GM23248 (cell line): Measurements from ENCODE around the gene MTSS2. TPM values are rescaled to one million over a fixed set of nuclear protein-coding genes. Genes with fewer than 3 reads are reported as not detected.

Experiments used
- DNase-seq: peaks from one replicate; pipeline ENCODE4 v3.0.0-alpha.2; 2015
- H2AFZ ChIP-seq: fragments of 200-600 bp; sonication (generic); 2 replicates; pipeline ENCODE4 v1.6.1; 2016; ENCODE audit warnings: antibody characterized with exemption
- H3F3A ChIP-seq: fragments of 200-600 bp; sonication (generic); 2 replicates; pipeline ENCODE4 v1.6.1; 2016; ENCODE audit warnings: mild to moderate bottlenecking, antibody characterized with exemption, mixed run types; ENCODE audit not compliant: insufficient read depth
- H3K27ac ChIP-seq: fragments of 200-600 bp; sonication (generic); 2 replicates; pipeline ENCODE4 v1.5.1; 2016; ENCODE audit warnings: mild to moderate bottlenecking
- H3K27me3 ChIP-seq: fragments of 200-600 bp; sonication (generic); replicated peaks from 2 replicates; pipeline ENCODE4 v1.6.1; 2016; ENCODE audit warnings: mild to moderate bottlenecking; ENCODE audit not compliant: insufficient read depth
- H3K36me3 ChIP-seq: fragments of 200-600 bp; sonication (generic); 2 replicates; pipeline ENCODE4 v1.6.1; 2016; ENCODE audit warnings: low read depth, mild to moderate bottlenecking
- H3K4me1 ChIP-seq: fragments of 200-600 bp; sonication (generic); 2 replicates; pipeline ENCODE4 v1.6.1; 2016; ENCODE audit warnings: mild to moderate bottlenecking; ENCODE audit not compliant: insufficient read depth
- H3K4me2 ChIP-seq: fragments of 200-600 bp; sonication (generic); one replicate; pipeline ENCODE4 v1.6.1; 2016; ENCODE audit warnings: mild to moderate bottlenecking; ENCODE audit not compliant: unreplicated experiment
- H3K4me3 ChIP-seq: fragments of 200-600 bp; sonication (generic); 2 replicates; pipeline ENCODE4 v1.5.1; 2016; ENCODE audit warnings: mild to moderate bottlenecking
- H3K79me2 ChIP-seq: fragments of 200-600 bp; sonication (generic); 2 replicates; pipeline ENCODE4 v1.6.1; 2016; ENCODE audit warnings: mild to moderate bottlenecking; ENCODE audit not compliant: insufficient read depth
- H3K9ac ChIP-seq: fragments of 200-600 bp; sonication (generic); 2 replicates; pipeline ENCODE4 v1.6.1; 2016; ENCODE audit warnings: mild to moderate bottlenecking
- H3K9me2 ChIP-seq: fragments of 200-600 bp; sonication (generic); 2 replicates; pipeline ENCODE4 v1.6.1; 2016; ENCODE audit warnings: mixed run types, mild to moderate bottlenecking, moderate library complexity; ENCODE audit not compliant: insufficient read depth
- H3K9me3 ChIP-seq: fragments of 200-600 bp; sonication (generic); one replicate; pipeline ENCODE4 v1.6.1; 2017; ENCODE audit warnings: low read depth
- H4K20me1 ChIP-seq: fragments of 200-600 bp; sonication (generic); 2 replicates; pipeline ENCODE4 v1.6.0; 2016; ENCODE audit not compliant: insufficient read depth
- EZH2 ChIP-seq: fragments of 200-600 bp; sonication (generic); IDR thresholded peaks from 2 replicates; pipeline ENCODE4 v1.6.1; 2018; ENCODE audit warnings: antibody characterized with exemption, mild to moderate bottlenecking; ENCODE audit not compliant: insufficient read depth, poor library complexity, severe bottlenecking
- EZH2phosphoT487 ChIP-seq: fragments of 200-600 bp; sonication (generic); IDR thresholded peaks from 2 replicates; pipeline ENCODE4 v1.6.1; 2018; ENCODE audit warnings: antibody characterized with exemption, moderate library complexity, mild to moderate bottlenecking, low read depth; ENCODE audit not compliant: insufficient read depth
- WGBS, 2 experiments: methylation state at CpG; one replicate each; pipeline ENCODE4 v1.1.6; 2015 to 2017; ENCODE audit warnings: low lambda C conversion rate in 2 of 2, low coverage in 1 of 2; ENCODE audit errors: missing lambda C conversion rate in 2 of 2; 5-methylcytosine and 5-hydroxymethylcytosine counted together
- in situ Hi-C: fragments of 300-500 bp; cut with MboI; formaldehyde crosslinking; loops from 2 replicates; pipeline ENCODE4 v1.15.0; 2020
- polyA plus RNA-seq: library from polyadenylated mRNA; unstranded; fragments of >200 nt; fragmentation: Nextera tagmentation; extraction: Ambion mirVana; gene quantifications from 2 replicates; pipeline ENCODE4 v1.2.1, GENCODE V29; 2016
- total RNA-seq: library from RNA; depleted of rRNA; stranded (reverse); fragments of >200 nt; shearing (Covaris generic); gene quantifications from 2 replicates; pipeline ENCODE4 v1.2.3, GENCODE V29; 2014

The MTSS2 gene
- total and polyA plus RNA-seq, 2 experiments from 2014 or later: 0.44 to 23.7 TPM

DNA sequence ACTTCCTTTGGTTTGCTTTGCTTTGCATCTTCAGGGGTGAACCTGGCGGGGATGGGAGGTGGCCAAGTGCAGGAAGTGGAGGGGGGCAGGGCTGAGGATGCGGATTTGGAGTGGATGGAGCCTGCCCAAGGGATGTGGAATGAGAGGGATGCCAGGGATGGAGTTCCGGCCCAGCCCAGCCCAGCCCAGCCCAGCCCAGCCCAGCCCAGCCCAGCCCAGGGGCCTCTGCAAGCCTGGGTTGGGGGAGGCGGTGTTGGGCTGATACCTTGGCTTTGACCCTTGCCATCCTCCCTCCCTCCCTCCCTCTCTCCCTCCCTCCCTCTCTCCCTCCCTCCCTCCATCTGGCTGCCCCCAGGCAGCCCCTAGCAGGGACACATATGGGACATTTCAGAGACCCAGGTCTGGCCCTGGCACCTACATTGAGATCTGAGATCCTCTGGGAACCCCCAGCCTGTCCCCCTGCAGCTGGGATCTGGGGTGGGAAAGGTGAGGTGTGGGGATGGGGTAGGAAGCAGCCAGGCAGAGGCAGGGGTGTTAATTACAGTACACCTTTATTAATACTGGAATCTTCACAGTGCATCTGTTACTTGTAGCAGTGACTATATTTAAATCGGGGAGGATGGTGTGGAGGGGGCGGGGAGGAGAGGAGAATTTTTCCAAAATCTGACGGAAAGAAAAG lies 25.0 kb downstream of the MTSS2 start:
- WGBS, 2 experiments: 53 to 60% methylated on average over 6 to 7 of the region's 7 CpGs
- in situ Hi-C loops: no loop called here
- no peak for DNase-seq

GRCh38 chr16:70659953-70660671 lies 25.7 kb downstream of the MTSS2 start:
- H3K9ac ChIP-seq: no peak overlapping the region
- H2AFZ ChIP-seq: no peak overlapping the region
- no peaks in the 10 kb centered on the region for H3K27me3 ChIP-seq
- TF ChIP-seq EZH2 (no peak), EZH2phosphoT487 (no peak)
- H3K79me2 ChIP-seq: no peaks in the 10 kb centered on the region
- H3K9me3 ChIP-seq: no peaks in the 10 kb centered on the region
- DNase-seq: no peak
- H3K27ac ChIP-seq: no peak overlapping the region
- in situ Hi-C loops: no loop called here
- no peaks in the 10 kb centered on the region for H3F3A ChIP-seq
- no peaks in the 10 kb centered on the region for H4K20me1 ChIP-seq
- no peak overlapping the region for H3K4me2 ChIP-seq
- 74 to 77% methylated on average over 14 to 16 of the region's 16 CpGs for WGBS, 2 experiments
- H3K9me2 ChIP-seq: no peaks in the 10 kb centered on the region
- no peak overlapping the region for H3K4me3 ChIP-seq
- H3K4me1 ChIP-seq: no peaks in the 10 kb centered on the region
- H3K36me3 ChIP-seq: no peaks in the 10 kb centered on the region; the same call in 1 of the 2 replicates

More for the DNA sequence above, 25.0 kb downstream of the MTSS2 start:
- no peak overlapping the region for H3K4me3 ChIP-seq
- TF ChIP-seq EZH2phosphoT487: no peak
- TF ChIP-seq EZH2: no peak
- no peak overlapping the region for H3K4me2 ChIP-seq
- H3K9me3 ChIP-seq: no peaks in the 10 kb centered on the region
- no peaks in the 10 kb centered on the region for H3K27me3 ChIP-seq
- no peaks in the 10 kb centered on the region for H4K20me1 ChIP-seq
- H3K9ac ChIP-seq: no peak overlapping the region
- H2AFZ ChIP-seq: no peak overlapping the region
- no peak overlapping the region for H3K27ac ChIP-seq
- H3K9me2 ChIP-seq: no peaks in the 10 kb centered on the region
- no peaks in the 10 kb centered on the region for H3K4me1 ChIP-seq
- H3F3A ChIP-seq: no peaks in the 10 kb centered on the region
- no peaks in the 10 kb centered on the region for H3K79me2 ChIP-seq
- peaks cover 2% of the 10 kb centered on the region; the same call in 1 of the 2 replicates for H3K36me3 ChIP-seq

DNA sequence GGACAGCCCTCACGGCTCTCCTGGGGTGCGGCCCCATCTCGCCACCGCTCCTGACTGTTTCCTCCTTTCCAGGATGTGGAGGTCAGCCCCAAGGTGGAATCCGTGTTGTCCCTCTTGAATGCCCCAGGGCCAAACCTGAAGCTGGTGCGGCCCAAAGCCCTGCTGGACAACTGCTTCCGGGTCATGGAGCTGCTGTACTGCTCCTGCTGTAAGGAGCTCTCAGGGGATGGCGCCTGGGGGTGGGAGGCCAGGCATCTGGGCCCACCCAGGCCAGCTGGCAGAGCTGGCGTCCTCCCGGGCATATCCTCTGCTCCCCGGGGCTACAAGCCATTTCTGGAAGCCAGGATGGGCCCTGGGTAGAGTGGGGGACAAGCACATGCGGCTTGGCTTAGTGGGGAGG lies 26.3 kb downstream of the MTSS2 start:
- H3K27ac ChIP-seq: no peak overlapping the region
- H4K20me1 ChIP-seq: no peaks in the 10 kb centered on the region
- H3F3A ChIP-seq: no peaks in the 10 kb centered on the region
- DNase-seq: no peak
- TF ChIP-seq EZH2 (no peak), EZH2phosphoT487 (no peak)
- H3K9me2 ChIP-seq: no peaks in the 10 kb centered on the region
- in situ Hi-C loops: no loop called here
- H3K36me3 ChIP-seq: no peaks in the 10 kb centered on the region; the same call in 1 of the 2 replicates
- 79 to 80% methylated on average over 11 to 12 of the region's 12 CpGs for WGBS, 2 experiments
- H3K79me2 ChIP-seq: no peaks in the 10 kb centered on the region
- no peaks in the 10 kb centered on the region for H3K9me3 ChIP-seq
- no peak overlapping the region for H2AFZ ChIP-seq
- no peak overlapping the region for H3K9ac ChIP-seq
- no peak overlapping the region for H3K4me3 ChIP-seq
- no peaks in the 10 kb centered on the region for H3K4me1 ChIP-seq
- H3K27me3 ChIP-seq: no peaks in the 10 kb centered on the region
- no peak overlapping the region for H3K4me2 ChIP-seq

DNA sequence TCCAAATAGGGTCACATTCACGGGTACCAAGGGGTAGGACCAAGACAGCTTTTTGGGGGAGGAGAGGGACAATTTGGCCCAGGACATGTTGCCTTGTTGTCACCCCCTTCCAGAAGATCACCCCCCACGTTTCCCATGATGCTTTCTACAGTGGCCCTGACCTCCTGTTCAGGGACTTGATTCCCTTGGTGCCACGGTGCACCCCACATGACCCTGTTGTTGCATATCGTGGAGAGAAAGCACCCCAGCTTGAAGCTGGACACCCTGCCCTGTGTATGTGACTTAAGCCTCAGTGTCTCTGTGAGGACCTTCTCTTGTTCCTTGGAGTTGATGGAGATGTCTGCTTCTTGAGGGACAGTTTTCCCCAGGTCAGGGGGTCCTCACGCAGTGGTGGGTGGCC lies 26.9 kb downstream of the MTSS2 start:
- 0 out of 2 replicates have a peak, but pooled peaks cover 5% of the 10 kb centered on the region for H3K4me1 ChIP-seq
- no peaks in the 10 kb centered on the region for H3K27me3 ChIP-seq
- no peaks in the 10 kb centered on the region for H3F3A ChIP-seq
- no peaks in the 10 kb centered on the region for H3K79me2 ChIP-seq
- H3K4me3 ChIP-seq: no peak overlapping the region
- H3K36me3 ChIP-seq: no peaks in the 10 kb centered on the region; the same call in 1 of the 2 replicates
- no peak overlapping the region for H2AFZ ChIP-seq
- H4K20me1 ChIP-seq: no peaks in the 10 kb centered on the region
- no peak overlapping the region for H3K4me2 ChIP-seq
- in situ Hi-C loops: no loop called here
- TF ChIP-seq EZH2: no peak
- no peak for TF ChIP-seq EZH2phosphoT487
- H3K9me3 ChIP-seq: no peaks in the 10 kb centered on the region
- H3K9ac ChIP-seq: no peak overlapping the region
- WGBS, 2 experiments: 70 to 77% methylated on average over 5 of the region's 5 CpGs
- no peak for DNase-seq
- H3K27ac ChIP-seq: no peak overlapping the region
- no peaks in the 10 kb centered on the region for H3K9me2 ChIP-seq
